ENCODE results near the gene TBX3.
A peak's percentile ranks its signal among the peaks of the same experiment; 100 is the strongest.

Gene TBX3

GRCh38 chr12:114681116-114681871, 2.7 kb downstream of the TBX3 start:
- TF ChIP-seq GATA2 (IDR thresholded peaks at IDR 0.05; ENCODE audit: low read depth, low read length) (peak; percentile 26; the same call in 1 of the 2 replicates), GATA3 (IDR thresholded peaks at IDR 0.05; ENCODE audit: low read depth, low read length) (no peak)

- no peak for TF ChIP-seq GATA2 (IDR thresholded peaks at IDR 0.05; ENCODE audit: low read depth, low read length)
- no peak for TF ChIP-seq GATA3 (IDR thresholded peaks at IDR 0.05; ENCODE audit: low read depth, low read length)
Measured at GRCh38 chr12:114680604-114681069, 3.3 kb downstream of the TBX3 start.

- TF ChIP-seq GATA3 (IDR thresholded peaks at IDR 0.05; ENCODE audit: low read depth, low read length) = no peak
- TF ChIP-seq GATA2 (IDR thresholded peaks at IDR 0.05; ENCODE audit: low read depth, low read length) = no peak
Measured at GRCh38 chr12:114679942-114680341, 4.0 kb downstream of the TBX3 start.

GRCh38 chr12:114679452-114679875, 4.5 kb downstream of the TBX3 start:
- peak; percentile 67 for TF ChIP-seq GATA2 (IDR thresholded peaks at IDR 0.05; ENCODE audit: low read depth, low read length)
- TF ChIP-seq GATA3 (IDR thresholded peaks at IDR 0.05; ENCODE audit: low read depth, low read length) = no peak

GRCh38 chr12:114678718-114679117, 5.3 kb downstream of the TBX3 start:
- no peak for TF ChIP-seq GATA2 (IDR thresholded peaks at IDR 0.05; ENCODE audit: low read depth, low read length)
- TF ChIP-seq GATA3 (IDR thresholded peaks at IDR 0.05; ENCODE audit: low read depth, low read length) = no peak

GRCh38 chr12:114678028-114678427, 5.9 kb downstream of the TBX3 start:
- no peak for TF ChIP-seq GATA2 (IDR thresholded peaks at IDR 0.05; ENCODE audit: low read depth, low read length)
- no peak for TF ChIP-seq GATA3 (IDR thresholded peaks at IDR 0.05; ENCODE audit: low read depth, low read length)

GRCh38 chr12:114676142-114676741, 7.7 kb downstream of the TBX3 start:
- TF ChIP-seq GATA2 (IDR thresholded peaks at IDR 0.05; ENCODE audit: low read depth, low read length) (no peak), GATA3 (IDR thresholded peaks at IDR 0.05; ENCODE audit: low read depth, low read length) (no peak)

GRCh38 chr12:114674251-114675047, 9.5 kb downstream of the TBX3 start:
- TF ChIP-seq GATA2 (IDR thresholded peaks at IDR 0.05; ENCODE audit: low read depth, low read length) (no peak), GATA3 (IDR thresholded peaks at IDR 0.05; ENCODE audit: low read depth, low read length) (no peak)

- TF ChIP-seq GATA3 (IDR thresholded peaks at IDR 0.05; ENCODE audit: low read depth, low read length) = no peak
- no peak for TF ChIP-seq GATA2 (IDR thresholded peaks at IDR 0.05; ENCODE audit: low read depth, low read length)
Measured at GRCh38 chr12:114673901-114674250, 10.1 kb downstream of the TBX3 start.

- TF ChIP-seq GATA2 (IDR thresholded peaks at IDR 0.05; ENCODE audit: low read depth, low read length) (no peak), GATA3 (IDR thresholded peaks at IDR 0.05; ENCODE audit: low read depth, low read length) (no peak)
Measured at GRCh38 chr12:114673169-114673833, 10.7 kb downstream of the TBX3 start.

- TF ChIP-seq GATA3 (IDR thresholded peaks at IDR 0.05; ENCODE audit: low read depth, low read length) (no peak), GATA2 (IDR thresholded peaks at IDR 0.05; ENCODE audit: low read depth, low read length) (no peak)
Measured at GRCh38 chr12:114672817-114673168, 11.2 kb downstream of the TBX3 start.

GRCh38 chr12:114671443-114672411, 12.2 kb downstream of the TBX3 start:
- TF ChIP-seq GATA3 (IDR thresholded peaks at IDR 0.05; ENCODE audit: low read depth, low read length) (no peak), GATA2 (IDR thresholded peaks at IDR 0.05; ENCODE audit: low read depth, low read length) (peak; percentile 15; the same call in 1 of the 2 replicates)

- TF ChIP-seq GATA3 (IDR thresholded peaks at IDR 0.05; ENCODE audit: low read depth, low read length) (no peak), GATA2 (IDR thresholded peaks at IDR 0.05; ENCODE audit: low read depth, low read length) (no peak)
Measured at GRCh38 chr12:114671066-114671442, 12.9 kb downstream of the TBX3 start.

All from SH-SY5Y (cell line).